ENCODE measurements around the gene EXTL1.

The EXTL1 gene

DNA sequence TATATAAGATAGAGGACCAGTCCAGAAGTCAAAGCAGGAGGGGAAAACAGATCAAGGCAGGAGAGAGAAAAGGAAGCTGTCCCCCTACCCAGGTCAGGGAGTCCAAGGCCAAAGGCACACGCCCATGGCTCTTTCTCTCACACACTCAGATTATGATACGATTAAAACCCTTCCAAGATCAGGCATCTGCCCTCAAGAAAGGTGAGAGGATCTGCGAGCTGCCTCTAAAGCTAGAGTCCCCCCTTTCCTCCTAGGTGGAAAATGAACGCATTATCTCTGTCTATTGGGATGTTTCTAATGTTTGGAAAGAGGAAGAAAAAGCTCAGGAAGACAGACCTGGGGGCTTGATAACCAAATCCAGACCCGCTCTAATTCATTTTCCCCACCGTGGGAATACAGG is 31.3 kb upstream of the EXTL1 start:
- TF ChIP-seq, protein P1, sequence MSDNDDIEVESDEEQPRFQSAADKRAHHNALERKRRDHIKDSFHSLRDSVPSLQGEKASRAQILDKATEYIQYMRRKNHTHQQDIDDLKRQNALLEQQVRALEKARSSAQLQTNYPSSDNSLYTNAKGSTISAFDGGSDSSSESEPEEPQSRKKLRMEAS (IDR thresholded peaks at IDR 0.05) = no peak
- TF ChIP-seq ZBTB7A (IDR thresholded peaks at IDR 0.05; ENCODE audit: low read depth) = no peak
- TF ChIP-seq YY1 (IDR thresholded peaks at IDR 0.05; ENCODE audit: low read depth) = no peak
- TF ChIP-seq, protein P2, sequence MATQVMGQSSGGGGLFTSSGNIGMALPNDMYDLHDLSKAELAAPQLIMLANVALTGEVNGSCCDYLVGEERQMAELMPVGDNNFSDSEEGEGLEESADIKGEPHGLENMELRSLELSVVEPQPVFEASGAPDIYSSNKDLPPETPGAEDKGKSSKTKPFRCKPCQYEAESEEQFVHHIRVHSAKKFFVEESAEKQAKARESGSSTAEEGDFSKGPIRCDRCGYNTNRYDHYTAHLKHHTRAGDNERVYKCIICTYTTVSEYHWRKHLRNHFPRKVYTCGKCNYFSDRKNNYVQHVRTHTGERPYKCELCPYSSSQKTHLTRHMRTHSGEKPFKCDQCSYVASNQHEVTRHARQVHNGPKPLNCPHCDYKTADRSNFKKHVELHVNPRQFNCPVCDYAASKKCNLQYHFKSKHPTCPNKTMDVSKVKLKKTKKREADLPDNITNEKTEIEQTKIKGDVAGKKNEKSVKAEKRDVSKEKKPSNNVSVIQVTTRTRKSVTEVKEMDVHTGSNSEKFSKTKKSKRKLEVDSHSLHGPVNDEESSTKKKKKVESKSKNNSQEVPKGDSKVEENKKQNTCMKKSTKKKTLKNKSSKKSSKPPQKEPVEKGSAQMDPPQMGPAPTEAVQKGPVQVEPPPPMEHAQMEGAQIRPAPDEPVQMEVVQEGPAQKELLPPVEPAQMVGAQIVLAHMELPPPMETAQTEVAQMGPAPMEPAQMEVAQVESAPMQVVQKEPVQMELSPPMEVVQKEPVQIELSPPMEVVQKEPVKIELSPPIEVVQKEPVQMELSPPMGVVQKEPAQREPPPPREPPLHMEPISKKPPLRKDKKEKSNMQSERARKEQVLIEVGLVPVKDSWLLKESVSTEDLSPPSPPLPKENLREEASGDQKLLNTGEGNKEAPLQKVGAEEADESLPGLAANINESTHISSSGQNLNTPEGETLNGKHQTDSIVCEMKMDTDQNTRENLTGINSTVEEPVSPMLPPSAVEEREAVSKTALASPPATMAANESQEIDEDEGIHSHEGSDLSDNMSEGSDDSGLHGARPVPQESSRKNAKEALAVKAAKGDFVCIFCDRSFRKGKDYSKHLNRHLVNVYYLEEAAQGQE (IDR thresholded peaks at IDR 0.05; ENCODE audit: low read depth) = no peak
- TF ChIP-seq TEAD4 (IDR thresholded peaks at IDR 0.05) = no peak
- TF ChIP-seq TCF12 (IDR thresholded peaks at IDR 0.05; ENCODE audit: low read depth) = no peak
- no peak for TF ChIP-seq EGR1 (IDR thresholded peaks at IDR 0.05)
- TF ChIP-seq, protein P3, sequence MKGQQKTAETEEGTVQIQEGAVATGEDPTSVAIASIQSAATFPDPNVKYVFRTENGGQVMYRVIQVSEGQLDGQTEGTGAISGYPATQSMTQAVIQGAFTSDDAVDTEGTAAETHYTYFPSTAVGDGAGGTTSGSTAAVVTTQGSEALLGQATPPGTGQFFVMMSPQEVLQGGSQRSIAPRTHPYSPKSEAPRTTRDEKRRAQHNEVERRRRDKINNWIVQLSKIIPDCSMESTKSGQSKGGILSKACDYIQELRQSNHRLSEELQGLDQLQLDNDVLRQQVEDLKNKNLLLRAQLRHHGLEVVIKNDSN (IDR thresholded peaks at IDR 0.05) = no peak
- no peak for TF ChIP-seq FOXM1 (IDR thresholded peaks at IDR 0.05; ENCODE audit: borderline replicate concordance, low read depth)
- TF ChIP-seq RAD21 (IDR thresholded peaks at IDR 0.05; ENCODE audit: low read depth) = no peak
- TF ChIP-seq CEBPB (IDR thresholded peaks at IDR 0.05) = no peak
- TF ChIP-seq CREB1 (IDR thresholded peaks at IDR 0.05; ENCODE audit: low read depth) = no peak

DNA sequence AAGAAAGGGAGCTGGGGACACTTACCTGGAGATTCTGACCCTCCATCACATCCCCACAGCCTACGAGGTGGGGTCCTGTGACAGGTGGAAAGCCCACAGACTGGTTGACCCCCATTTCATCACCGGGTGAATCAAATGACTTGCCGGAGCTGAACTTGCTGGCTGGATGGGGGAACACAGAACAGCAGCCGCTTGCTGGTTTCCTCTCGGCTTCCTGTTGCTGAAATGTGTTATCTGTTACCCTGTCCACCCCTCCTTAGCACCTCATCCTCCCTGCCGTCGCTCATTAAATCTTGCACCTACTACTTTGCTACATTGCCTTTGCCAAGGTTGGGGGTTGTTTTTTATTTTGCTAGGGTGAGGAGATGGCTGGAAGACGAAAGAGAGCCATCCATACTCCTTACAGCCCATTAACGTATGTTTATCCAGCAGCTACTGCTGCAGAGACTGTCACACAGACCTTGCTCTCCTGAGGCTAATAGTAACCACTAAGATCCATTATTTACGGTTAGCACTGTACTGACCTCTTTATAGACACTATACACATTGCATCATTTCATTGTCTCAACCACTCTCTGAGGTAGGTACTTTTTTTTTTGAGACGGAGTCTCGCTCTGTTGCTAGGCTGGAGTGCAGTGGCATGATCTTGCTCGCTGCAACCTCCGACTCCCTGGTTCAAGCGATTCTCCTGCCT is 30.7 kb upstream of the EXTL1 start:
- TF ChIP-seq TEAD4 (IDR thresholded peaks at IDR 0.05) (no peak), YY1 (IDR thresholded peaks at IDR 0.05; ENCODE audit: low read depth) (no peak), RAD21 (IDR thresholded peaks at IDR 0.05; ENCODE audit: low read depth) (no peak), ZBTB7A (IDR thresholded peaks at IDR 0.05; ENCODE audit: low read depth) (no peak), CEBPB (IDR thresholded peaks at IDR 0.05) (no peak), NFIC (IDR thresholded peaks at IDR 0.05) (no peak), CREB1 (IDR thresholded peaks at IDR 0.05; ENCODE audit: low read depth) (no peak), TCF12 (IDR thresholded peaks at IDR 0.05; ENCODE audit: low read depth) (no peak), FOXM1 (IDR thresholded peaks at IDR 0.05; ENCODE audit: borderline replicate concordance, low read depth) (no peak), TAF1 (IDR thresholded peaks at IDR 0.05; ENCODE audit: low read depth) (no peak)
- TF ChIP-seq, protein P3 (IDR thresholded peaks at IDR 0.05) = no peak
- TF ChIP-seq, protein P2 (IDR thresholded peaks at IDR 0.05; ENCODE audit: low read depth) = no peak
- TF ChIP-seq, protein P1 (IDR thresholded peaks at IDR 0.05) = no peak

DNA sequence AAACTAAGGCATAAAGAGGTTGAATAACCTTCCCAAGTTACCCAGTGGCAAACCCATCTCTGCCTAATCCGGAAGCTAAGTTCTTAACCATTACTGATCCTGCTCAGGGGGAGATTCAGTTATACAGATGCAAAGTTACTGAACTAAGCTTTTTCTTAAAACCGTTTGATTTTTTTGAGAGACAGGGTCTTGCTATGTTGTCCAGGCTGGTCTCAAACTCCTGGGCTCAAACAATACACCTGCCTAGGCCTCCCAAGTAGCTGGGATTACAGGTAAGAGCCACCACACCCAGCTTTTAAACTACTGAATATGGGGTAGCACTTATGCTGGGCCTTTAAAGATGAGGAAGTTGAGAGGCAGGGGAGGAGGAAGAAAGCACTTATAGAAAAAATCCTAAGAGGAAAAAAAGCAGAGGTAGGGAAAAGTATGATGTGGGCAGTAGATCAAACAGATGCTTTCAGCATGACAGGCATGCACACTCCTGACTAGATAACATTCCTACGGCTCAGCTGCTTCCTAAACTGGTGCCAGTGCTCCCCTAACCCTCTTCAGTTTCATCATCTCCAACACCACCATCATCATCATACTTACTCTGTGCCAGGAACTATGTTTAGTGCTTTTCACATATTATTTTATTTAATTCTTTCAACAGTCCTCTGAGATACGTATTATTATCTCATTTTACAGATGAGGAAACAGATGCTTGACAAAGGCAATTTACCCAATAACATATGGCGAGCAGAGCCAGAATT is 29.5 kb upstream of the EXTL1 start:
- TF ChIP-seq NFIC (IDR thresholded peaks at IDR 0.05) (no peak), EP300 (IDR thresholded peaks at IDR 0.05; ENCODE audit: borderline replicate concordance) (no peak), TEAD4 (IDR thresholded peaks at IDR 0.05) (no peak), TAF1 (IDR thresholded peaks at IDR 0.05; ENCODE audit: low read depth) (no peak), FOXM1 (IDR thresholded peaks at IDR 0.05; ENCODE audit: borderline replicate concordance, low read depth) (no peak), CEBPB (IDR thresholded peaks at IDR 0.05) (no peak), TCF12 (IDR thresholded peaks at IDR 0.05; ENCODE audit: low read depth) (no peak), RAD21 (IDR thresholded peaks at IDR 0.05; ENCODE audit: low read depth) (no peak), CREB1 (IDR thresholded peaks at IDR 0.05; ENCODE audit: low read depth) (no peak), EGR1 (IDR thresholded peaks at IDR 0.05) (no peak), YY1 (IDR thresholded peaks at IDR 0.05; ENCODE audit: low read depth) (no peak), ZBTB7A (IDR thresholded peaks at IDR 0.05; ENCODE audit: low read depth) (no peak)
- TF ChIP-seq, protein P1 (IDR thresholded peaks at IDR 0.05) = no peak
- TF ChIP-seq, protein P2 (IDR thresholded peaks at IDR 0.05; ENCODE audit: low read depth) = no peak
- TF ChIP-seq, protein P3 (IDR thresholded peaks at IDR 0.05) = no peak

All from Ishikawa (cell line).